OCI-LY3 (cell line): ENCODE measurements around the gene NLRP4.
A peak's percentile ranks its signal among the peaks of the same experiment; 100 is the strongest.

ENCODE experiments used
- CTCF ChIP-seq: fragments of 200-600, 300-600 bp; sonication (generic); IDR thresholded peaks from 2 replicates; pipeline ENCODE4 v1.5.1; 2014; ENCODE audit warnings: antibody characterized with exemption, low read length, low read depth
- EZH2phosphoT487 ChIP-seq: fragments of 200-600 bp; shearing (Covaris generic); IDR thresholded peaks from 2 replicates; pipeline ENCODE4 v1.6.1; 2018; ENCODE audit warnings: antibody characterized with exemption, mixed run types, low read depth

GRCh38 chr19:55809381-55810058 lies 26.8 kb upstream of the NLRP4 start:
- TF ChIP-seq EZH2phosphoT487 (no peak), CTCF (peak; percentile 75)
